ENCODE results near the gene RHBDF1.
"Not testable (repeated sequence)": the region's sequence is repeated elsewhere in the genome, so short reads cannot be mapped to it uniquely, and the experiment has no call there.

DNA sequence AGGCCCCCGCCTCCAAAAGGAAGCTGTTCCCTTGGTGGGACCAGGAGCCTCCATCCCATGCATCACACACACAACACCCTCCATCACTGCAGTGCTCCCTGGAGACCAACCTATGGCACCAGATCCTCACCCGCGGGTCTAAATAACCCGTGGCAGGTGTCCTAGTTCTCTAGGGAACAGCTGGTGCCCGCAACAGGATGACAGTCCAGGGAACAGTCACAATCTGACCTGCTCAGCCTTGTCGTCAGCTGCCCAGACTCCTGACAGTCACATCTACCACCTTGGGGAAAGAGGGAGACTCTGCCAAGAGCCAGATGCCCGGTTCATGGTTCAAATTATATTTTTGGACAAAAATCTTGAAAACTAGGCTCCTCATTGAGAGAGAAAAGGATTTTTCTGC is 41.8 kb downstream of the RHBDF1 start:
- TF ChIP-seq, protein P1, sequence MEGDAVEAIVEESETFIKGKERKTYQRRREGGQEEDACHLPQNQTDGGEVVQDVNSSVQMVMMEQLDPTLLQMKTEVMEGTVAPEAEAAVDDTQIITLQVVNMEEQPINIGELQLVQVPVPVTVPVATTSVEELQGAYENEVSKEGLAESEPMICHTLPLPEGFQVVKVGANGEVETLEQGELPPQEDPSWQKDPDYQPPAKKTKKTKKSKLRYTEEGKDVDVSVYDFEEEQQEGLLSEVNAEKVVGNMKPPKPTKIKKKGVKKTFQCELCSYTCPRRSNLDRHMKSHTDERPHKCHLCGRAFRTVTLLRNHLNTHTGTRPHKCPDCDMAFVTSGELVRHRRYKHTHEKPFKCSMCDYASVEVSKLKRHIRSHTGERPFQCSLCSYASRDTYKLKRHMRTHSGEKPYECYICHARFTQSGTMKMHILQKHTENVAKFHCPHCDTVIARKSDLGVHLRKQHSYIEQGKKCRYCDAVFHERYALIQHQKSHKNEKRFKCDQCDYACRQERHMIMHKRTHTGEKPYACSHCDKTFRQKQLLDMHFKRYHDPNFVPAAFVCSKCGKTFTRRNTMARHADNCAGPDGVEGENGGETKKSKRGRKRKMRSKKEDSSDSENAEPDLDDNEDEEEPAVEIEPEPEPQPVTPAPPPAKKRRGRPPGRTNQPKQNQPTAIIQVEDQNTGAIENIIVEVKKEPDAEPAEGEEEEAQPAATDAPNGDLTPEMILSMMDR (IDR thresholded peaks at IDR 0.05; ENCODE audit: poor library complexity) = not testable (repeated sequence)
- not testable (repeated sequence) for TF ChIP-seq EZH2 (IDR thresholded peaks at IDR 0.05; ENCODE audit: borderline replicate concordance)

Data from hepatocyte (in vitro differentiated cells).